Measurements from ENCODE around the gene RFXANK. TPM values are rescaled to one million over a fixed set of nuclear protein-coding genes. Genes with fewer than 3 reads are reported as not detected.

The RFXANK gene
- total and polyA plus RNA-seq, 2 donors (not counting 1 experiment from before 2014, with no cell fraction given) = 77.9 to 100 TPM

- Histone ChIP-seq H2AFZ (ENCODE audit: insufficient read depth, low read depth, low read length, poor library complexity, severe bottlenecking) (no peak overlapping the region), H3K4me2 (replicated peaks; ENCODE audit: low read depth, low read length, poor library complexity, severe bottlenecking) (peak overlapping the region; percentile 84), H3K27me3 (replicated peaks in 1 of 4; ENCODE audit: control extremely low read depth in 1 of 4, control insufficient read depth in 3 of 4, insufficient read depth in 4 of 4, low read length in 3 of 4) (peaks cover 0 to 18% (median 2%) of the 10 kb centered on the region in 4 experiments), H3K36me3 (replicated peaks in 1 of 2; ENCODE audit: control extremely low read depth in 1 of 2, control insufficient read depth in 1 of 2, extremely low read depth in 1 of 2, insufficient read depth in 2 of 2, low read length in 1 of 2) (peaks cover 0 to under 1% of the 10 kb centered on the region in 2 experiments), H3K4me3 (ENCODE audit: control extremely low read depth in 1 of 5, extremely low read depth in 1 of 5, insufficient read depth in 1 of 5, low read depth in 2 of 5, low read length in 4 of 5) (no peak overlapping the region), H3K9ac (ENCODE audit: low read length) (no peak overlapping the region), H3K9me3 (ENCODE audit: control extremely low read depth in 1 of 3, control insufficient read depth in 2 of 3, insufficient read depth in 1 of 3, low read length in 2 of 3) (peaks cover 0 to 11% (median 0%) of the 10 kb centered on the region in 3 donors), H3K4me1 (ENCODE audit: control insufficient read depth in 2 of 2, insufficient read depth in 2 of 2, low read length in 2 of 2) (peaks cover 13 to 22% of the 10 kb centered on the region in 2 donors), H4K20me1 (ENCODE audit: control insufficient read depth, insufficient read depth, low read length, poor library complexity, severe bottlenecking) (no peaks in the 10 kb centered on the region), H3K27ac (ENCODE audit: low read length in 2 of 2) (no peak overlapping the region), H3K79me2 (ENCODE audit: control insufficient read depth, insufficient read depth, low read length) (no peaks in the 10 kb centered on the region)
- peak overlapping the region; percentile 82 for H3K4me3 Mint-ChIP-seq
- TF ChIP-seq CTCF (IDR thresholded peaks at IDR 0.05) = no peak
- no peaks in the 10 kb centered on the region for H3K9me3 Mint-ChIP-seq (ENCODE audit: insufficient read depth)
- DNase-seq = no peak
- H3K27me3 Mint-ChIP-seq = peaks cover 8% of the 10 kb centered on the region
- 98% methylated on average over 5 of the region's 6 CpGs for WGBS (ENCODE audit: insufficient coverage)
- H3K4me1 Mint-ChIP-seq = peaks cover 30% of the 10 kb centered on the region
- intact Hi-C loops (cut with micrococcal nuclease) = loop anchor here (1.0 kb wide), 2 partner anchors 11 to 33 kb away; partner anchors contain the start of gene TMEM161A
- CTCF ChIA-PET = interaction anchor here (1.9 to 13.6 kb wide), 2 partner anchors 16 to 26 kb away, joined by 5 to 285 read pairs; no protein-coding TSS in a partner anchor
- no peak overlapping the region for H3K27ac Mint-ChIP-seq
- no peak for ATAC-seq (ENCODE audit: low read depth)
- POLR2A ChIA-PET = no interaction called here
Observed at GRCh38 chr19:19170873-19171672, 21.0 kb upstream of the RFXANK start.

- no peaks in the 10 kb centered on the region for H3K9me3 Mint-ChIP-seq (ENCODE audit: insufficient read depth)
- TF ChIP-seq CTCF (IDR thresholded peaks at IDR 0.05) (no peak), EZH2 (IDR thresholded peaks at IDR 0.05; ENCODE audit: borderline replicate concordance, insufficient read depth, low read depth, low read length, poor library complexity, severe bottlenecking) (no peak)
- CTCF ChIA-PET = interaction anchor here (4.5 to 13.6 kb wide), 2 partner anchors 16 to 27 kb away, joined by 63 to 285 read pairs; no protein-coding TSS in a partner anchor
Observed at GRCh38 chr19:19171821-19172532, 20.1 kb upstream of the RFXANK start.

More at GRCh38 chr19:19171821-19172532, 20.1 kb upstream of the RFXANK start:
- H3K27me3 ChIP-seq (replicated peaks in 1 of 4; ENCODE audit: control extremely low read depth in 1 of 4, control insufficient read depth in 3 of 4, insufficient read depth in 4 of 4, low read length in 3 of 4) = peaks cover 0 to 18% (median 2%) of the 10 kb centered on the region in 4 experiments
- Mint-ChIP-seq H3K27me3 (peaks cover 8% of the 10 kb centered on the region), H3K27ac (no peak overlapping the region), H3K4me3 (no peak overlapping the region), H3K4me1 (peaks cover 30% of the 10 kb centered on the region)
- H3K79me2 ChIP-seq (ENCODE audit: control insufficient read depth, insufficient read depth, low read length) = no peaks in the 10 kb centered on the region
- POLR2A ChIA-PET = interaction anchor here (0.6 kb wide), 1 partner anchor 28 kb away, joined by 4 read pairs; no protein-coding TSS in a partner anchor
- no peak overlapping the region for H3K9ac ChIP-seq (ENCODE audit: low read length)
- ATAC-seq (ENCODE audit: low read depth) (no peak), DNase-seq (no peak)
- H3K9me3 ChIP-seq (ENCODE audit: control extremely low read depth in 1 of 3, control insufficient read depth in 2 of 3, insufficient read depth in 1 of 3, low read length in 2 of 3) = peaks cover 0 to 11% (median 0%) of the 10 kb centered on the region in 3 donors
- no peak overlapping the region for H3K4me2 ChIP-seq (replicated peaks; ENCODE audit: low read depth, low read length, poor library complexity, severe bottlenecking)
- H4K20me1 ChIP-seq (ENCODE audit: control insufficient read depth, insufficient read depth, low read length, poor library complexity, severe bottlenecking) = no peaks in the 10 kb centered on the region
- H3K36me3 ChIP-seq (replicated peaks in 1 of 2; ENCODE audit: control extremely low read depth in 1 of 2, control insufficient read depth in 1 of 2, extremely low read depth in 1 of 2, insufficient read depth in 2 of 2, low read length in 1 of 2) = peaks cover 0 to 7% of the 10 kb centered on the region in 2 experiments
- H2AFZ ChIP-seq (ENCODE audit: insufficient read depth, low read depth, low read length, poor library complexity, severe bottlenecking) = no peak overlapping the region
- 77% methylated on average over 8 of the region's 8 CpGs for WGBS (ENCODE audit: insufficient coverage)
- H3K4me1 ChIP-seq (ENCODE audit: control insufficient read depth in 2 of 2, insufficient read depth in 2 of 2, low read length in 2 of 2) = peaks cover 13 to 21% of the 10 kb centered on the region in 2 donors
- no peak overlapping the region for H3K27ac ChIP-seq (ENCODE audit: low read length in 2 of 2)
- intact Hi-C loops (cut with micrococcal nuclease) = no loop called here
- no peak overlapping the region for H3K4me3 ChIP-seq (ENCODE audit: control extremely low read depth in 1 of 5, extremely low read depth in 1 of 5, insufficient read depth in 1 of 5, low read depth in 2 of 5, low read length in 4 of 5)

Data from B cell (primary cell).